ENCODE results near the gene ALG6.
"Not testable (repeated sequence)": the region's sequence is repeated elsewhere in the genome, so short reads cannot be mapped to it uniquely, and the experiment has no call there.

Gene ALG6

GRCh38 chr1:63418101-63418500 is 50.7 kb downstream of the ALG6 start:
- no peak for DNase-seq

- DNase-seq = not testable (repeated sequence)
These were observed 53.3 kb downstream of the ALG6 start for GRCh38 chr1:63420746-63421145.

GRCh38 chr1:63423649-63424048 is 56.2 kb downstream of the ALG6 start:
- DNase-seq = no peak

- no peak for DNase-seq
These were observed 61.4 kb downstream of the ALG6 start for GRCh38 chr1:63428815-63429214.

- no peak for DNase-seq
These were observed 61.9 kb downstream of the ALG6 start for GRCh38 chr1:63429281-63429680.

GRCh38 chr1:63435161-63435560 is 67.7 kb downstream of the ALG6 start:
- DNase-seq = no peak

GRCh38 chr1:63442141-63442475 is 74.7 kb downstream of the ALG6 start:
- no peak for DNase-seq

GRCh38 chr1:63448731-63449246 is 81.4 kb downstream of the ALG6 start:
- DNase-seq = no peak

GRCh38 chr1:63450416-63450815 is 83.0 kb downstream of the ALG6 start:
- DNase-seq = no peak

- DNase-seq = no peak
These were observed 85.8 kb downstream of the ALG6 start for GRCh38 chr1:63453232-63453631.

GRCh38 chr1:63454269-63454668 is 86.8 kb downstream of the ALG6 start:
- no peak for DNase-seq

- no peak for DNase-seq
These were observed 91.3 kb downstream of the ALG6 start for GRCh38 chr1:63458750-63459149.

GRCh38 chr1:63461661-63462230 is 94.3 kb downstream of the ALG6 start:
- DNase-seq = no peak

- DNase-seq = no peak
These were observed 95.8 kb downstream of the ALG6 start for GRCh38 chr1:63463248-63463647.

- no peak for DNase-seq
These were observed 98.8 kb downstream of the ALG6 start for GRCh38 chr1:63466181-63466580.

GRCh38 chr1:63466759-63467158 is 99.3 kb downstream of the ALG6 start:
- DNase-seq = no peak

GRCh38 chr1:63468683-63469082 is 101.3 kb downstream of the ALG6 start:
- not testable (repeated sequence) for DNase-seq

GRCh38 chr1:63475761-63476160 is 108.3 kb downstream of the ALG6 start:
- no peak for DNase-seq

GRCh38 chr1:63480057-63480456 is 112.6 kb downstream of the ALG6 start:
- DNase-seq = no peak

- DNase-seq = no peak
These were observed 119.2 kb downstream of the ALG6 start for GRCh38 chr1:63486629-63487028.

- DNase-seq = no peak
These were observed 120.1 kb downstream of the ALG6 start for GRCh38 chr1:63487336-63488065.
